CD4-positive, alpha-beta T cell treated with Interleukin-6 at 100 ng/mL for 8 hours (primary cell): ENCODE measurements around the gene IGFBP1.

ENCODE experiments used
- DNase-seq: peaks from one replicate; pipeline ENCODE4 v3.0.0-alpha.2; 2020; ENCODE audit warnings: mixed read lengths, low spot score

IGFBP1 gene

GRCh38 chr7:45881280-45881758 is 7.0 kb upstream of the IGFBP1 start:
- no peak for DNase-seq

GRCh38 chr7:45881759-45882464 is 6.4 kb upstream of the IGFBP1 start:
- DNase-seq: no peak

- DNase-seq: no peak
Observed at GRCh38 chr7:45882465-45882810, 5.8 kb upstream of the IGFBP1 start.

GRCh38 chr7:45884136-45884535 is 4.2 kb upstream of the IGFBP1 start:
- DNase-seq: no peak

GRCh38 chr7:45885264-45885882 is 2.9 kb upstream of the IGFBP1 start:
- no peak for DNase-seq

GRCh38 chr7:45886931-45887667 is 1.2 kb upstream of the IGFBP1 start:
- no peak for DNase-seq

- no peak for DNase-seq
Observed at GRCh38 chr7:45888993-45889366, 692 bp downstream of the IGFBP1 start.

GRCh38 chr7:45889367-45890067 is 1.2 kb downstream of the IGFBP1 start:
- DNase-seq: no peak

- no peak for DNase-seq
Observed at GRCh38 chr7:45890125-45890901, 2.0 kb downstream of the IGFBP1 start.

GRCh38 chr7:45890902-45891461 is 2.7 kb downstream of the IGFBP1 start:
- DNase-seq: peak; percentile 5

GRCh38 chr7:45891462-45892402 is 3.4 kb downstream of the IGFBP1 start:
- no peak for DNase-seq

- DNase-seq: no peak
Observed at GRCh38 chr7:45892407-45893035, 4.2 kb downstream of the IGFBP1 start.

GRCh38 chr7:45893374-45893995 is 5.2 kb downstream of the IGFBP1 start:
- no peak for DNase-seq

GRCh38 chr7:45893996-45894664 is 5.8 kb downstream of the IGFBP1 start:
- DNase-seq: no peak

GRCh38 chr7:45894665-45895062 is 6.4 kb downstream of the IGFBP1 start:
- no peak for DNase-seq

- DNase-seq: no peak
Observed at GRCh38 chr7:45897042-45897690, 8.9 kb downstream of the IGFBP1 start.

- DNase-seq: no peak
Observed at GRCh38 chr7:45898222-45898621, 9.9 kb downstream of the IGFBP1 start.

GRCh38 chr7:45901566-45901965 is 13.3 kb downstream of the IGFBP1 start:
- DNase-seq: no peak
